ENCODE measurements around the gene KRT39. TPM values are rescaled to one million over a fixed set of nuclear protein-coding genes. Genes with fewer than 3 reads are reported as not detected.

Gene KRT39
- total RNA-seq, 1 donor from 2014 or later, result not detected

DNA sequence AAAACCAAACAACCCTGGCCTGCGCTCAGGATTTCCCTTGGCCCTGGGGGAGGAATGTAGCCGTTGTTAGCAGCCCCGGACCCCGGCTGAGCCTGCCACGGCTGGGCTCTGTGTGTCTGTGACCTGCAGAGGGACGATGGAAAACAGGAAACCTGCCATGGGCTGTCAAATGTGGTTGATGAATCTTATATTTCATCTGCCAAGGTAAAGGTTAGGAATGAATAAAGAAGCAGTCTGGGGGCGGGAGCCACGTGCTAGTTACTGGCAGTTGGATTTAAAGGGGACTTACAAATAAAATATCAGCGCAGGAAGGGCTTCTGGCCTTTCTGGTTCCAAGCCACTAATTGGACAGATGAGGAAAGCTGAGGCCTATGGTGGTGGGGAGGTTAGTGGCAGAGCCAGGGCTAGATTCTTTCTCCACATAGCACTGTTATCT is 29.3 kb downstream of the KRT39 start, which contains the start of gene KRT23:
KRT23 (minus strand) TSS at position 263 of the 436 bp plus-strand sequence. CDS start 1,043 bp downstream, outside the sequence.
- no peaks in the 10 kb centered on the region for H3K36me3 ChIP-seq
- no peak for DNase-seq
- no peaks in the 10 kb centered on the region for H3K4me1 ChIP-seq
- H3K27ac ChIP-seq (replicated peaks), result no peak within 1 kb of the TSS
- peaks cover 68% of the 10 kb centered on the region for H3K27me3 ChIP-seq (ENCODE audit: low read depth)
- H3K4me3 ChIP-seq, result no peak within 1 kb of the TSS
- TF ChIP-seq, protein P1, sequence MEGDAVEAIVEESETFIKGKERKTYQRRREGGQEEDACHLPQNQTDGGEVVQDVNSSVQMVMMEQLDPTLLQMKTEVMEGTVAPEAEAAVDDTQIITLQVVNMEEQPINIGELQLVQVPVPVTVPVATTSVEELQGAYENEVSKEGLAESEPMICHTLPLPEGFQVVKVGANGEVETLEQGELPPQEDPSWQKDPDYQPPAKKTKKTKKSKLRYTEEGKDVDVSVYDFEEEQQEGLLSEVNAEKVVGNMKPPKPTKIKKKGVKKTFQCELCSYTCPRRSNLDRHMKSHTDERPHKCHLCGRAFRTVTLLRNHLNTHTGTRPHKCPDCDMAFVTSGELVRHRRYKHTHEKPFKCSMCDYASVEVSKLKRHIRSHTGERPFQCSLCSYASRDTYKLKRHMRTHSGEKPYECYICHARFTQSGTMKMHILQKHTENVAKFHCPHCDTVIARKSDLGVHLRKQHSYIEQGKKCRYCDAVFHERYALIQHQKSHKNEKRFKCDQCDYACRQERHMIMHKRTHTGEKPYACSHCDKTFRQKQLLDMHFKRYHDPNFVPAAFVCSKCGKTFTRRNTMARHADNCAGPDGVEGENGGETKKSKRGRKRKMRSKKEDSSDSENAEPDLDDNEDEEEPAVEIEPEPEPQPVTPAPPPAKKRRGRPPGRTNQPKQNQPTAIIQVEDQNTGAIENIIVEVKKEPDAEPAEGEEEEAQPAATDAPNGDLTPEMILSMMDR (IDR thresholded peaks at IDR 0.05; ENCODE audit: borderline replicate concordance), result no peak
- intact Hi-C loops (cut with micrococcal nuclease), result no loop called here
- no peaks in the 10 kb centered on the region for H3K9me3 ChIP-seq (replicated peaks)

- TF ChIP-seq, protein P1 (IDR thresholded peaks at IDR 0.05; ENCODE audit: borderline replicate concordance), result no peak
- H3K27ac ChIP-seq (replicated peaks), result no peak overlapping the region
- no peak overlapping the region for H3K4me3 ChIP-seq
- no peak for DNase-seq
- no peaks in the 10 kb centered on the region for H3K36me3 ChIP-seq
- H3K27me3 ChIP-seq (ENCODE audit: low read depth), result peaks cover 70% of the 10 kb centered on the region
- H3K4me1 ChIP-seq, result no peaks in the 10 kb centered on the region
- intact Hi-C loops (cut with micrococcal nuclease), result no loop called here
- H3K9me3 ChIP-seq (replicated peaks), result no peaks in the 10 kb centered on the region
Measured at GRCh38 chr17:40936976-40937375, 29.8 kb downstream of the KRT39 start.

GRCh38 chr17:40936437-40936971 is 30.2 kb downstream of the KRT39 start:
- DNase-seq, result no peak
- H3K4me1 ChIP-seq, result no peaks in the 10 kb centered on the region
- peaks cover 65% of the 10 kb centered on the region for H3K27me3 ChIP-seq (ENCODE audit: low read depth)
- no peak overlapping the region for H3K27ac ChIP-seq (replicated peaks)
- TF ChIP-seq, protein P1 (IDR thresholded peaks at IDR 0.05; ENCODE audit: borderline replicate concordance), result no peak
- no peaks in the 10 kb centered on the region for H3K36me3 ChIP-seq
- intact Hi-C loops (cut with micrococcal nuclease), result no loop called here
- no peaks in the 10 kb centered on the region for H3K9me3 ChIP-seq (replicated peaks)
- H3K4me3 ChIP-seq, result no peak overlapping the region

GRCh38 chr17:40935624-40936023 is 31.1 kb downstream of the KRT39 start:
- intact Hi-C loops (cut with micrococcal nuclease), result no loop called here
- no peaks in the 10 kb centered on the region for H3K36me3 ChIP-seq
- H3K27ac ChIP-seq (replicated peaks), result no peak overlapping the region
- TF ChIP-seq, protein P1 (IDR thresholded peaks at IDR 0.05; ENCODE audit: borderline replicate concordance), result no peak
- H3K4me3 ChIP-seq, result no peak overlapping the region
- H3K27me3 ChIP-seq (ENCODE audit: low read depth), result peaks cover 62% of the 10 kb centered on the region
- H3K4me1 ChIP-seq, result no peaks in the 10 kb centered on the region
- no peak for DNase-seq
- H3K9me3 ChIP-seq (replicated peaks), result no peaks in the 10 kb centered on the region

DNA sequence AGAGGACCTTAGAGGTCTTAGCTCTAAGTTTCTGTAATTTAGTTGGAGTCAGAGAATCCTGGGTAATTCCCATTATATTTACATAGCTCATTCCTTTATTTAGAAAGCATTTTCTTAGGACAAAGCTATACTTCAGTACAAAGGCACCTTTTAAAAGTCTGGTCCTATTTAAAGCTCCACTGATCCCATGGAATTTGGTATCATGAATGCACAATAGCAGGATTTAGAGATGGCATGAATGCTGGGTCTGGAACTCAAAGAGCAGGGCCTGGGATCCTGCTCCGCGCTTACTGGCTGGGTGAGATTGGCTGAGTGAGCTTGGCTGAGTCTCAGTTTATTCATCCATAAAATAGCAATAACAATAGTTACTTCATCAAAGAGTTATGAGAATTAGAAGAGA is 34.1 kb downstream of the KRT39 start:
- peaks cover 54% of the 10 kb centered on the region for H3K27me3 ChIP-seq (ENCODE audit: low read depth)
- TF ChIP-seq, protein P1 (IDR thresholded peaks at IDR 0.05; ENCODE audit: borderline replicate concordance), result no peak
- H3K9me3 ChIP-seq (replicated peaks), result no peaks in the 10 kb centered on the region
- H3K27ac ChIP-seq (replicated peaks), result no peak overlapping the region
- no peak for DNase-seq
- intact Hi-C loops (cut with micrococcal nuclease), result no loop called here
- H3K4me1 ChIP-seq, result no peaks in the 10 kb centered on the region
- H3K36me3 ChIP-seq, result no peaks in the 10 kb centered on the region
- H3K4me3 ChIP-seq, result no peak overlapping the region

Measured in left ventricle myocardium inferior (tissue), 1 donor.